ENCODE data around the gene BANP. TPM values are rescaled to one million over a fixed set of nuclear protein-coding genes. Genes with fewer than 3 reads are reported as not detected.
A peak's percentile ranks its signal among the peaks of the same experiment; 100 is the strongest.
"Not testable (repeated sequence)": the region's sequence is repeated elsewhere in the genome, so short reads cannot be mapped to it uniquely, and the experiment has no call there.

BANP gene
- total RNA-seq, 2 donors from 2014 or later, result 14.7 to 20.9 TPM

DNA sequence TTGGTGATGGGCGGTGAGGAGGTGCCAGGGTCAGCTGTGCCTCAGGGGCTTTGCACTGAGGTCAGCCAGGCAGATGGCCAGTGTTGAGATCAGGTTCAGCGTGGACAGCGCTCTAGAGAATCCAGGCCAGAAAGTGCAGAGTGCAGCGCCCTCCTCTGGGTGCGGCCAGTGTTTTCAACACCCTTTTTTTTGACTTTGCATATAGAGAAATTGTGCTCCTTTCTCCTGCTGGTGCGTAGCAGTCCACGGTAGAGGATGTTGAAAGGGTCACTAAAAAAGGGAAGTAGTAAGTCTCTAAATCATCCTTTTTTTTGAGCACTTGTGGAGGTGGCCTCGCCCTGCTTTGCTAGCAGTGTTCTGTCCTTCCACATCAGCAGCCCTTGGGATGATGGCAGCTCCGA is 53.9 kb downstream of the BANP start:
- intact Hi-C loops (cut with DNase I), result no loop called here
- DNase-seq (ENCODE audit: low spot score), result peak; percentile 78

DNA sequence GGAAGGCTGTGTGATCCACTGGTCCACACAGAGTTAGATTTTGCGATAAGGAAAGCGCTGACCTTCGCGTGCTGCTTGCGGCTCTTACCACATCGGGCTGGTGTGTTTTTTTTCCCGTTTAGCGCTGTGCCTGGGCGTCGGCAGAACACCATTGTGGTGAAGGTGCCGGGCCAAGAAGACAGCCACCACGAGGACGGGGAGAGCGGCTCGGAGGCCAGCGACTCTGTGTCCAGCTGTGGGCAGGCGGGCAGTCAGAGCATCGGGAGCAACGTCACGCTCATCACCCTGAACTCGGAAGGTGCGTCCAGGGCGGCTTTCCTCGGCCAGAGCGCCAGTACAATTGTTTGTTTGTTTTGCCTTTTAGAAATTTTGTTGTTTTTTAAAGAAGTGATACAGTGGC is 54.7 kb downstream of the BANP start:
- intact Hi-C loops (cut with DNase I), result no loop called here
- peak; percentile 62 for DNase-seq (ENCODE audit: low spot score)

DNA sequence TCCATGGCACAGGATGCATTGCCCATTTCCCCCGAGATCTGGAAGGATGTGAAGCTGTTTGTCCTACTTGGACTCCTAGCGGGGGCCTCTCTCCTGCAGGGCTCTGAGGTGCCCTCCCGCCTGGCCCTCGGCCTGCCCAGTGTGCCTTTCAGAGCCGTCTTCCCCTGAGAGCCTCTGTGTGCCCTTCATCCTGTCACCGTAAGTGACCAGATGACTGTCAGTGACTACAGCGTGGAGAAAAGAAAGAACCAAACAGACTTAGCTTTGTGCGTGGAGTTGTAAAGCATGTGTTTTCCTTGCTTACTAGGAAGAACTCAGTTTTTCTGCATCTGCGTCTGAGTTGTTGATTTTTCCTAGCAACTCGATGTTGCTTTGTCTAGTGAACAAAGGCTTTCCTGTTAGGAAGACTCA is 56.1 kb downstream of the BANP start:
- peak; percentile 54 for DNase-seq (ENCODE audit: low spot score)
- intact Hi-C loops (cut with DNase I), result no loop called here

DNA sequence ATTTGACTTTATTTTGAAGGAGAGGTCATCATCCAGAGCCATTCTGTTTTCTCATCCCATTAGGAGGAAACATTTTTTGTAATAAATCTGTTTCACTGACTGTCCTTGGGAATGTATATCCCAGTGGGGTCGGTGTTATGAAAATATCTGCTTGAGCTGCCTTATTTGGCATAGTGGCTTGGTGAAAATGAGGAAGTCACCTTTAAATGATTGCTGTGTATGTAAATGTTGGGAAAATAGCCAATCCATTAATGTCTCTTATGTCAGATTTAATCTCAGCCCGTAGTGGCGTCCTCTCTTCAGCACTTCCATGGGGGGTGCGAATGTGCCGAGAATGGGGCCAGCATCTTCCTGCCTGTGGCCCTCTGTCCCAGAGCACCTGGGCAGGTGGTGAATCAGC is 57.6 kb downstream of the BANP start:
- DNase-seq (ENCODE audit: low spot score), result peak; percentile 37
- intact Hi-C loops (cut with DNase I), result no loop called here

DNA sequence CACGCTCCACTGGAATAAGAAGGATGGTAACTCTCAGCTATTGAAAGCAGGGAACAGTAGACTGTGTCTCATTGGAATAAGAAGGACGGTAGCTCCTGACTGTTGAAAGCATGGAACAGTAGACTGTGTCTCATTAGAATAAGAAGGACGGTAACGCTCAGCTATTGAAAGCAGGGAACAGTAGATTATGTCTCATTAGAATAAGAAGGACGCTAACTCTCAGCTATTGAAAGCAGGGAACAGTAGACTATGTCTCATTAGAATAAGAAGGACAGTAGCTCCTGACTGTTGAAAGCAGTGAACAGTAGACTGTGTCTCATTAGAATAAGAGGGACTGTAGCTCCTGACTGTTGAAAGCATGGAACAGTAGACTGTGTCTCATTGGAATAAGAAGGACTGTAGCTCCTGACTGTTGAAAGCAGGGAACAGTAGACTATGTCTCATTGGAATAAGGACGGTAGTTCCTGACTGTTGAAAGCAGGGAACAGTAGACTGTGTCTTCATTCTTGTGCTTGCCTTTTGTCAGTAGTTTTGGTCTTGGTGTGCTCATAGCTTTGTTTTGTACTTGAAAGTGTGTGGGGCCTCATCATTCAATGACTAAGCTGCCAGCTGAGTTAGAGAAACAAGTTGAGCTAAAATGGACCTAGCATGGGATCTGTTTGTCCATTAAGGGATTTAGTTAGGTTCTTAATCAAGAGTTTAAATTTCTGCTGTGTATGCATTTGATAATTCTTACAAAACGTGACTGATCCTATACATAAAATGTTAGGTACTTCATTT is 58.5 kb downstream of the BANP start:
- intact Hi-C loops (cut with DNase I), result no loop called here

DNA sequence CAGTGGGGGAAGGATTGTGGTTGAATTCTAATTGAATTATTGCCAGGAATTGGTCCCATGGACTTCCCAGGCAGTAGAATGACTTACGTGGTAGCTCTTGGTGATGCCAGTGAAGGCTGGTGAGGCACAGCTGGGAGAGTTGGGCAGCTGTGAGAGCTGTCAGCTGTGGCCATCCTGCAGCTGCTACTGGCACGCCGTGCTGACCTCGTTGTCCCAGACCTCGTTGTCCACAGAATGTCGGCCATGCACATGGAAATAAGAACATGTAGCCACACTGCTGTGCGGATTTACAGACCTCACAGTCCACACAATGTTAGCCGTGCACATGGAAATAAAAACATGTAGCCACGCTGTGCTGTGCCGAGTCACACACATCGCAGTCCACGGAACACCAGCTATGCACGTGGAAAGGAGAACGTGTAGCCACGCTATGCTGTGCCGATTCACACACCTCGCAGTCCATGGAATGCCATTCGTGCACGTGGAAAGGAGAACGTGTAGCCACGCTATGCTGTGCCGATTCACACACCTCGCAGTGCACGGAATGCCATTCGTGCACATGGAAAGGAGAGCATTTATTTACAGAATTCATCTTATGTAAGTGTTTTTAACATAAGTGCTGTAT is 59.2 kb downstream of the BANP start:
- DNase-seq (ENCODE audit: low spot score), result peak; percentile 18

More for the DNA sequence above, 58.5 kb downstream of the BANP start:
- DNase-seq (ENCODE audit: low spot score), result no peak

DNA sequence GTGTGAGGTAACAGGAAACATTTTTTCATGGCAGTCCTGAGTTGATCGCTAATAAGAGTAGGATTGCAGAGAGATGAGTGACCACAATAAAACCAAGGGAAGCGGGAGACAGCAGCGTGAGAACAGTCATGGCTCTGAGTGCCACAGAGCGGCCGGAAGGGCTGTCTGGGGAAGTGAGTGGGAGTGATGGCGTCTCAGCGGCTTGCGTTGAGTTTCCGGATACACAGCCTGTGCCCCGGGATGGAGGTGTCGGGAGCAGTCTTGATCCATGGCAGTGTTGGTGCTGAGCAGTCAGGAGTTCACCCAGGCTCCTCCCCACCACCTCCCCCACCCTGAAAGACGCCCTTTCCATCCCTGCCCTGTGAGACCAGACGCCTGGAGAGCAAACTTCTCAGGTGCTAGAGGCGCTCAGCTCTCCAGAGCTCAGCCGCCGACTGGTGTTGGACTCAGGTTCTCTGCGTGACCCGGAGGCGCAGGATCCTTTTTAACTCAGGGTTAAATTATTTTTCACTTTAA is 59.8 kb downstream of the BANP start:
- intact Hi-C loops (cut with DNase I), result no loop called here
- DNase-seq (ENCODE audit: low spot score), result peak; percentile 43

More for the DNA sequence above, 59.2 kb downstream of the BANP start:
- intact Hi-C loops (cut with DNase I), result no loop called here

DNA sequence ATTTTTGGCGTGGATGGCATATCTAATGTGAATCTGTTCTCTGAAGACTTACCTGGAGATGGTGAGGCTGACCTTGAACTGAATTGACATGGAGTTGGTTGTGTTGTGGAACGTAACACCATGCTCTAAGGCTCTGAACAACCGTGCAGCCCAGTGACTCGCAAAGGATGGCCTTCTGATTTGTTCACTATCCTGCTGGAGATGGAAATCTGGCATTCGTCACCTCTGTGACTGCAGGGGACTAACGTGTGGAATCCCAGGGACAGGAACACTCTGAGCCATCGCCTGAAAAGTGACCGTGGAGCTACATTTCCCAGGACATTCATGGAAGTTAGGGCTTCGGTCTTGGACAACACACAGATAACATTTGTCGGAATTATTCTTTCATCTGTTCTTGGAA is 61.1 kb downstream of the BANP start:
- DNase-seq (ENCODE audit: low spot score), result peak; percentile 2
- intact Hi-C loops (cut with DNase I), result no loop called here

DNA sequence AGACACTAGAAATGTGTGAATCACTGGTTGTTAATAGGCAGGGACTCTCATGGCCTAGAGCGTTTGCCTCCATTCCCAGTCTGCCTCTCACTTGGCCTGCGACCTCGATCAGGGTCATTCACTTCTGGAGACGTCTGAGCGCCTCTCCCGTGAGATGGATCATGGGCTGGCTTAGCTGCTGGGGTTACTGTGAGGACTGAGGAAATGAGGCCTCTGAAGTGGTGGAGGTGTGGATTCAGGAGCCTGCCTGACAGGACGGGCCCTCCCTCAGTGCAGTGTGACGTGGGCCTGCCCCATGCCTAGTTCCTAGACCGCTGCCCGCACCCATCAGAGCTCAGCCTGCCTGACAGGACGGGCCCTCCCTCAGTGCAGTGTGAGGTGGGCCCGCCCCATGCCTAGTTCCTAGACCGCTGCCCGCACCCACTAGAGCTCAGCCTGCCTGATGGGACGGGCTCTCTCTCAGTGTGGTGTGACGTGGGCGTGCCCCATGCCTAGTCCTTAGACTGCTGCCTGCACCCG is 61.9 kb downstream of the BANP start:
- peak; percentile 38 for DNase-seq (ENCODE audit: low spot score)
- intact Hi-C loops (cut with DNase I), result no loop called here

DNA sequence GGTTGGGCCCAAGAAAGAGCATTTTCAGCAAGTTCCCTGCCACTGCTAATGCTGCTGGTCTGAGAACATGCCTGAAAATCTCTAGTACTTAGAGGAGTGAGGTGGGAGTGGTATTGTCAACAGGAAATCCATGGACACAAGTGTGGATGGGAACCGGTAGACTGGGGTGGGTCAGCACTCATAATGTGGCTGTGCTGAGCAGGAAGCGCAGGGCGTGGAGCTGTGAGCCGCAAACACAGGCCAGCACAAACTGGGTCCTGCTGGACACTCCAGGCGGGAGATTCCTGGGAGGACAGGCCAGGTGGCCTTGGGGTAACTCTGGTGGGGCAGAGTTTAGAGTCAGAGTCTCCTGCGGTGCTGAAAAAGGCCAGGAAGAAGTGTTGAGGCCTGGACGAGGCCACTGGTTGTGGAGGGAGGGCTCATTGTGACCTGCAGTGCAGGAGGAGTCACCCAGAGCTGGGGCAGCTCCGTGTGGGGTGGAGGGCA is 62.6 kb downstream of the BANP start:
- peak; percentile 78 for DNase-seq (ENCODE audit: low spot score)

DNA sequence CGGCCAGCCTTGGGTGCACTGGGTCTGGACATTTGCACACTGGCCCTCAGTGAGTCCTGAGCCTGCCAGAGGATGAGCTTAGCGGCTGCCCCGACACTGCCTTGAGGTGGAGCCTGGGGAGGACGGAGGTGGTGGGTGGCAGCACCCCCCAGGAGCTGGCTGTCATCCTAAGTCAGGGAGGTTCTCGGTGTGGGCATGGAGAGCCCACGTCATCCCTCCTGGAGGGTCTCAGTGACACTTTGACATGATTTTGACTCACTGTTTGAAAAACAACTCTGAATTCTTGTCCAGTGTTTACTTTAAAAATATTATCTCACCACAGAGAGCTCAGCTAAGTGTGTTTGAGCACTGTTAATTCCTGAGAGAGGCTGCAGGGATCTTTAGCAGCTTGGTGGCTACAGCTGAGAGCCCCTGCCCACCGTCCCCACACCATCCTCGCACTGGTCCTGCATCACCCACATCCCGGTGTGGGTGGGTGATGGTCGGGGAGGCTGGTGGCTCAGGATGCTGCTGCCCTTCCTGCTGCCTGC is 63.1 kb downstream of the BANP start:
- intact Hi-C loops (cut with DNase I), result no loop called here
- peak; percentile 36 for DNase-seq (ENCODE audit: low spot score)

More for the DNA sequence above, 62.6 kb downstream of the BANP start:
- intact Hi-C loops (cut with DNase I), result no loop called here

DNA sequence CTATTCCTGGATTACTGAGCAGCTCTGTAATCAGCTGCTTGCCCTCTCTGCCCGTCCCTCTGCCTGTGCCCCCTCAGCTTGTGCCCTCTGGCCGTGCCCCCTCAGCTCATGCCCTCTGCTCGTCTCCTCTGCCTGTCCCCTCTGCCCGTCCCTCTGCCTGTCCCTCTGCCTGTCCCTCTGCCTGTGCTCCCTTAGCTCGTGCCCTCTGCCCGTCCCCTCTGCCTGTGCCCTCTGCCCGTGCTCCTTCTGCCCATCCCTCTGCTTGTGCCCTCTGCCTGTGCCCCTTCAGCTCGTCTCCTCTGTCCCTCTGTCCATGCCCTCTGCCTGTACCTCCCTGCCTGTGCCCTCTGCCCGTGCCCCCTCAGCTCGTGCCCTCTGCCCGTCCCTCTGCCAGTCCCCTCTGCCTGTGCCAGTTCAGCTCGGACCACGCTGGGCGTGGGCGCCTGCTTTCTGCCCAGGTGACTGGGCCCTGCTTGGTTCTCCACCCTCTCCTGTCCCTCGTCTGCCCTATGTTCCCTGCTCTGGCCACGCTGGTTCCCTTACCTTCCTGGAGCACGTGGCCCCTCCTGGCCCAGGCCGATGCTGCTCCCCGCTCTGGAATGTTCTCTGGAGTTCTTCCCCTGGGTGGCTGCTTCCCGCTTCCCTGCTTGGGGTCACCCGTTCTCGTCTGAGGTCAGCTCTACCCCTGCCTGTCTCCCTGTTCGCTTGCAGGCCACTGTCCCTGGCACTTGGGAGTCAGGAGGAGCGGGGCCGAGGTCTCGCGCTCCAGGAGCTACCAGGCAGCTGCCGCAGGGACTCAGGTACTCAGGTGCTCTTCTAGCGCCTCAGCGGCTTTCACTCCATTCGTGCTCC is 63.9 kb downstream of the BANP start:
- intact Hi-C loops (cut with DNase I), result no loop called here
- peak; percentile 47 for DNase-seq (ENCODE audit: low spot score)

DNA sequence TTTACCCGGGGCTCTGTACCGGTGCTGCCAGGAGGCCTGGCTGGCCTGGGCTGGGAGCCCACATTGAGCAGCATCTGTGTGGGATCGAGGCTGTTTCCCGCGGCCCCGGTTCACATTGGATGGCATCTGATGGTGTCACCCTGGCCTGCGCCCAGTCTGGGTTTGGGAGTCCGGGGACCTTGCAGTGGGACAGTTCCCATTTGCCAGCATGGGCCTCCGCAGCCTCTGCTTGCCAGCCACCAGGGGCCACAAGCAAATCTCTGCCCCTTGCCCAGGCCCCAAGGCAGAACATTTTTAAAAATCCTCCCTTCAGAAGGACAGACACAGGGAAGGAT is 64.5 kb downstream of the BANP start:
- intact Hi-C loops (cut with DNase I), result no loop called here
- DNase-seq (ENCODE audit: low spot score), result peak; percentile 74

DNA sequence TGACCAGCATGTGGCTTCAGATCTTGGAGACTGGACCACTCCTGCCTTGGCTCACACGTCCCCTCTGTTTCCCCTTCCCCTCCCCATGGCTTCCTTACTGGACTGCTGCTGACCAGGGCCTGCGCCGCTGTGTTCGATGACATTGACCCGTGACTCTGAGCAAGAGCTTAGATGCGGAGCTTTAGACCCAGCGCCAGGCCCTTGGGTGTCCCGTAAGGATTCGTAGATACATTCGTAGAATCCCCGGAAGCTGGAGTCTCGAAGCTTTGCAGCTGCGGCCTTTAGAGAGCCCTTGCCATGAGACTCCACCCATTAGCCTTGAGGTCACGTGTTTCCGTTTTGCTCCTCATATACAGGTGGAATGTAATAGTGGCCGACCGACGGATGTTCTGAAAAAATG is 65.2 kb downstream of the BANP start:
- peak; percentile 70 for DNase-seq (ENCODE audit: low spot score)

DNA sequence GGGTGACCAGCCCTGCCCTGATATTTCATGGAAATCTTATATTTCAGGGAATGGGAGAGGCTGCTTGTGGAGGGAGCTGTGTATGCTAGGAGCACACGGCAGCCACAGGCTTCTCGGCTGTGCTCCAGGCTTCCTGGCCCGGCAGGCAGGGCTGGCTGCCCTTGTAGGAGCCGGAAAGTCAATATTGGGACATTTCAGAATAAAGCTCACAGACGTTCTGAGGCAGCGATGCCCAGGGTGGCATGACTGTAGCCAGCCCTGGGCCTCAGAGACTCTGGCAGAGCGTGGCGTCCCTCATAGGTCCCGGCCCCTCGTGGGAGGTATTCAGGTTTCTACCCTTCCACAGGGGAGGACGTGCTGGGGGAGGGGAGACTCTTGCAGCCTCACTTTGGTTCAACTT is 65.7 kb downstream of the BANP start:
- peak; percentile 80 for DNase-seq (ENCODE audit: low spot score)
- intact Hi-C loops (cut with DNase I), result no loop called here

More for the DNA sequence above, 65.2 kb downstream of the BANP start:
- intact Hi-C loops (cut with DNase I), result not testable (repeated sequence)

DNA sequence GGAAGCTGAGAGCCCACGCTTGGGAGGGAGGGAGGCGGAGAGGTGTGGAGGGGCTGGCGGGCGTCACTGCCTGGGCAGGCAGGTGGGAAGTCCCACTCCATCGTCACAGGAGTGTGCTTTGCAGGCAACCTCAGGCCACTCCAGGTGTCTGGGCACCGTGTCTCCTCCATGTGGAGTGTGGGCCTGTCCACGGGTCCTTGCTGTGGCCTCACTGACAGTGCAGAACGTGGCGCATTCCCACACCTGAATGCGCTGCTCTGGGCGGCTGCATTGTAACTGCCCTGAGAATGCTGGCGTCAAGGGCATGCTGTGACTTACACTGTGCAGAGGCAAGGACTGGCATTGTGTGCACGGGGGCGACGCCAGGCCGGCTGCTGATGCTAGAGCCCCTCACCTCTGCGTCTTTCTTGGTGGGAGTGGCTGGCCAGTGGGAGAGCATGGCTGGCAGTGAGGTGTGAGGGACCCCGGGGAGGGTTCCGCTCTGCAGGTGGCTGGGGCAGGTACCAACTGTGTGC is 66.4 kb downstream of the BANP start:
- peak; percentile 66 for DNase-seq (ENCODE audit: low spot score)
- intact Hi-C loops (cut with DNase I), result no loop called here

DNA sequence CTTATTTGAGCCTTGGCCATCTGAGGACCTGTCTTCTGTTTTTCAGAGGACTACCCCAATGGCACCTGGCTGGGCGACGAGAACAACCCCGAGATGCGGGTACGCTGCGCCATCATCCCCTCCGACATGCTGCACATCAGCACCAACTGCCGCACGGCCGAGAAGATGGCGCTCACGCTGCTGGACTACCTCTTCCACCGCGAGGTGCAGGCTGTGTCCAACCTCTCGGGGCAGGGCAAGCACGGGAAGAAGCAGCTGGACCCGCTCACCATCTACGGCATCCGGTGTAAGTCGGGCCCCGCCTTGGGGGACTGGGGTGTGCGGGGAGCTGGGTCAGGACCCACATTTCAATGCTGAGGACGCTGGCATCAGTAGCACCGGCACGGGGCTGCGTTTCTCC is 67.1 kb downstream of the BANP start:
- peak; percentile 68 for DNase-seq (ENCODE audit: low spot score)
- intact Hi-C loops (cut with DNase I), result not testable (repeated sequence)

DNA sequence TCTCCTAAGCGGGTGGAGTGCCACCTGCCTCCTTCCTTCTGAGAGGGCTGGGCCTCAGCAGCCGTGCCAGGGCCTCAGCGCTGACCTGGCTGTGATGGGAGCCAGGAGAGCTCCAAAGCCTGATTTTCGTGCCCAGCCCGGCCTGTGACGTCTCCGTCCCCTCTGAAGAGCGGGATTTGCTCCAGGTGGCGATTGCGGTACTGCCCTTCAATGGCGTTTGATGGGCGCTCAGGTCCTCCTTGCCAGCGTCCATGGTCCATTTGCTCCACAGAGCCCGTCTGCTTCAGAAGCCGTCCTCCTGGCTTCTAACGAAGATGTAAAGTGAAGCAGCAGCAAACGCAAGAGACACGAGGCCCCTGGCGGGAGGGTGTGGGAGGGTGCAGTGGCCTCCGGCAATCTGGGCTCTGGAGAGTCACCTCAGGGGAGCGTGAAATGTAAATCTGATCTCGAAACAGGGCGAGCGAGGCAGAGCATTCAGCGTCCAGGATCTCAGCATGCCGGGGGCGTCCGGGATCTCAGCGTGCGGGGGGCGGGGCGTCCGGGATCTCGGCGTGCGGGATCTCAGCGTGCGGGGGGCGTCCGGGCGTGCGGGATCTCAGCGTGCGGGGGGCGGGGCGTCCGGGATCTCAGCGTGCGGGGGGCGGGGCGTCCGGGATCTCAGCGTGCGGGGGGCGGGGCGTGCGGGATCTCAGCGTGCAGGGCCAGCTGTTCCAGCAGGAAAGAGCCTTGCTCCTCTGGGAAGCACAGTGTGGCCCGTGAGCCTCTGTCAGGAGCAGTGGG is 68.0 kb downstream of the BANP start:
- DNase-seq (ENCODE audit: low spot score), result peak; percentile 69
- intact Hi-C loops (cut with DNase I), result not testable (repeated sequence)
